K562 (cell line): ENCODE results near the gene KCND3. TPM values are rescaled to one million over a fixed set of nuclear protein-coding genes. Genes with fewer than 3 reads are reported as not detected.

ENCODE experiments used
- ATAC-seq: fragments of 200-7000 bp; cut with Tn5 transposase; 3 replicates; pipeline ENCODE4 v1.9.1; 2020; ENCODE audit warnings: moderate library complexity
- BruUV-seq: library from RNA; stranded (reverse); fragments of 400-500 nt; replicated peaks from 2 replicates; lab custom pipeline; 2021; lab: Mats Ljungman, UMichigan
- CTCF ChIA-PET: fragments of 300-600 bp; formaldehyde crosslinking; extraction: SDS; loops from one replicate; lab custom pipeline; 2021; ENCODE audit warnings: low intra/inter-chr PET ratio; lab: Yijun Ruan, JAX
- POLR2A ChIA-PET: fragments of 300-600, 350-650 bp; sonication (Branson Sonifier 250); formaldehyde crosslinking; extraction: SDS; loops from one replicate; lab custom pipeline; 2021; ENCODE audit warnings: antibody characterized with exemption, inconsistent platforms; lab: Yijun Ruan, JAX
- DNase-seq, 4 experiments: peaks; one replicate each; pipeline versions ENCODE4 v3.0.0 to v3.0.0-alpha.2; 2011 to 2018; ENCODE audit warnings: low spot score in 3 of 4, mixed read lengths in 3 of 4; ENCODE audit errors: extremely low read depth in 1 of 4
- FAIRE-seq: peaks from 2 replicates; lab custom pipeline; 2011; peaks lifted over from hg19 to GRCh38; lab: Jason Lieb, UNC
- H2AFZ ChIP-seq: 2 replicates; pipeline ENCODE4 v1.6.0; 2011; ENCODE audit warnings: low read depth, low read length, control low read depth, inconsistent platforms
- H3K27ac ChIP-seq: fragments of 200-600 bp; 3 replicates; pipeline ENCODE4 v1.8.0; 2011; ENCODE audit warnings: low read depth, mild to moderate bottlenecking, control low read depth, inconsistent platforms, low read length, moderate library complexity, mixed read lengths; ENCODE audit errors: extremely low read depth
- H3K27me3 ChIP-seq, 2 experiments: fragments of 300-600 bp in 1 of 2; 2 replicates in 1 of 2; 3 replicates in 1 of 2; pipeline versions ENCODE4 v1.6.0 to v1.8.0; 2011; ENCODE audit warnings: inconsistent platforms in 2 of 2, low read length in 2 of 2, mild to moderate bottlenecking in 1 of 2, mixed read lengths in 1 of 2, moderate library complexity in 1 of 2; ENCODE audit not compliant: control insufficient read depth in 2 of 2, insufficient read depth in 2 of 2
- H3K36me3 ChIP-seq: fragments of 300-600 bp; 3 replicates; pipeline ENCODE4 v1.8.0; 2011; ENCODE audit warnings: mild to moderate bottlenecking, low read length, inconsistent platforms; ENCODE audit not compliant: control insufficient read depth, insufficient read depth
- H3K4me1 ChIP-seq, 2 experiments: fragments of 200-600 bp in 1 of 2; replicated peaks in 1 of 2; 2 replicates in 1 of 2; 3 replicates in 1 of 2; pipeline versions ENCODE4 v1.5.1 to v1.8.0; 2011; ENCODE audit warnings: inconsistent platforms in 2 of 2, low read length in 2 of 2, mild to moderate bottlenecking in 1 of 2, mixed read lengths in 1 of 2, moderate library complexity in 1 of 2; ENCODE audit not compliant: control insufficient read depth in 2 of 2, insufficient read depth in 2 of 2
- H3K4me2 ChIP-seq: 2 replicates; pipeline ENCODE4 v1.6.1; 2011; ENCODE audit warnings: low read length, control low read depth, inconsistent platforms, mixed read lengths; ENCODE audit not compliant: insufficient read depth
- H3K4me3 ChIP-seq: fragments of 200-600 bp; sonication (generic), shearing (Covaris generic); 2 replicates; pipeline ENCODE4 v1.5.1; 2016; ENCODE audit warnings: control low read depth, inconsistent platforms
- H3K79me2 ChIP-seq: fragments of 200-600 bp; 3 replicates; pipeline ENCODE4 v1.8.0; 2011; ENCODE audit warnings: low read length, inconsistent platforms; ENCODE audit not compliant: control insufficient read depth, insufficient read depth
- H3K9ac ChIP-seq, 2 experiments: 2 replicates each; pipeline versions ENCODE4 v1.6.0 to v1.6.1; 2011; ENCODE audit warnings: low read depth in 2 of 2, low read length in 2 of 2, control low read depth in 1 of 2, inconsistent platforms in 1 of 2, mild to moderate bottlenecking in 1 of 2, mixed read lengths in 1 of 2; ENCODE audit not compliant: insufficient read depth in 1 of 2
- H3K9me1 ChIP-seq: one replicate; pipeline ENCODE4 v1.6.0; 2011; ENCODE audit warnings: inconsistent platforms, mild to moderate bottlenecking, low read length, moderate library complexity; ENCODE audit not compliant: control insufficient read depth, insufficient read depth
- H3K9me3 ChIP-seq: replicated peaks from 2 replicates; pipeline ENCODE4 v1.5.1; 2011; ENCODE audit warnings: low read depth, low read length, inconsistent platforms; ENCODE audit not compliant: control insufficient read depth, insufficient read depth
- H4K20me1 ChIP-seq: replicated peaks from 2 replicates; pipeline ENCODE4 v1.6.1; 2011; ENCODE audit warnings: low read length, inconsistent platforms, mixed read lengths; ENCODE audit not compliant: control insufficient read depth, insufficient read depth
- CREB3 ChIP-seq: fragments of 450-650 bp; conservative IDR thresholded peaks from 2 replicates; pipeline ENCODE4 v1.6.1; 2016; ENCODE audit warnings: missing genetic modification characterization, low read depth, mild to moderate bottlenecking, missing compliant biosample characterization, moderate library complexity
- CREB3L1 ChIP-seq: fragments of 450-650 bp; IDR thresholded peaks from 2 replicates; pipeline ENCODE4 v1.6.1; 2014; ENCODE audit warnings: low read depth, mild to moderate bottlenecking, moderate library complexity, borderline replicate concordance
- EGR1 ChIP-seq: fragments of 450-650 bp; conservative IDR thresholded peaks from 2 replicates; pipeline ENCODE4 v1.6.1; 2017; ENCODE audit warnings: mild to moderate bottlenecking
- MAX ChIP-seq: sonication (generic); formaldehyde crosslinking; IDR thresholded peaks from 2 replicates; pipeline ENCODE4 v1.9.0; 2022; ENCODE audit warnings: mild to moderate bottlenecking, missing genetic modification reagents
- MBD2 ChIP-seq: sonication (generic); IDR thresholded peaks from 2 replicates; pipeline ENCODE4 v1.6.1; 2016; ENCODE audit warnings: low read depth, borderline replicate concordance
- POLR2G ChIP-seq: fragments of 200-400 bp; formaldehyde crosslinking; IDR thresholded peaks from 2 replicates; pipeline ENCODE4 v1.6.1; 2017; ENCODE audit warnings: low read depth, mild to moderate bottlenecking, antibody characterized with exemption, low read length, moderate library complexity
- SMARCA4 ChIP-seq: fragments of 450-650 bp; IDR thresholded peaks from 2 replicates; pipeline ENCODE4 v1.6.1; 2016
- SREBF1 ChIP-seq: fragments of 150-350 bp; IDR thresholded peaks from 2 replicates; pipeline ENCODE4 v1.6.1; 2014; ENCODE audit warnings: antibody characterized with exemption, low read depth, low read length, borderline replicate concordance
- SRSF9 ChIP-seq: fragments of 200-400 bp; formaldehyde crosslinking; IDR thresholded peaks from 2 replicates; pipeline ENCODE4 v1.6.1; 2017; ENCODE audit warnings: low read depth, low read length, borderline replicate concordance
- TFAP4 ChIP-seq: sonication (generic); formaldehyde crosslinking; IDR thresholded peaks from 2 replicates; pipeline ENCODE4 v1.8.0; 2022; ENCODE audit warnings: missing genetic modification reagents, mild to moderate bottlenecking, moderate library complexity, borderline replicate concordance
- TGIF2 ChIP-seq: sonication (generic); formaldehyde crosslinking; IDR thresholded peaks from 2 replicates; pipeline ENCODE4 v1.8.1; 2022; ENCODE audit warnings: mild to moderate bottlenecking, missing genetic modification reagents, moderate library complexity
- WGBS: fragments of 100-300 bp; shearing (Covaris generic); methylation state at CpG from one replicate; pipeline ENCODE4 v1.1.6; 2016; ENCODE audit warnings: low coverage, mixed read lengths; ENCODE audit not compliant: insufficient coverage; ENCODE audit errors: missing lambda C conversion rate; 5-methylcytosine and 5-hydroxymethylcytosine counted together
- in situ Hi-C: fragments of 300-500 bp; cut with MboI; formaldehyde crosslinking; loops from 4 replicates; pipeline ENCODE4 v1.15.0; 2018; ENCODE audit warnings: inconsistent platforms, mixed read lengths
- intact Hi-C: fragments of 100-400 bp; cut with micrococcal nuclease; formaldehyde crosslinking; loops from 2 replicates; pipeline ENCODE4 v1.14.2; 2022
- polyA plus RNA-seq, 8 experiments: library from polyadenylated mRNA; depleted of rRNA in 4 of 8; stranded (reverse) in 5 of 8; unstranded in 3 of 8; fragments of >200 nt; fragmentation: Nextera tagmentation in 2 of 8; fragmentation: Illumina TruSeq in 1 of 8; extraction: Ambion mirVana in 2 of 8; extraction: Trizol in 1 of 8; gene quantifications; 2 replicates each; pipeline versions ENCODE4 v1.2.1 to v1.2.3, GENCODE V29; 2011 to 2014; ENCODE audit warnings: inconsistent platforms in 1 of 8, missing spikeins in 1 of 8
- total RNA-seq, 7 experiments: library from RNA; depleted of rRNA in 6 of 7; stranded (reverse); fragments of >200 nt in 6 of 7; fragmentation: Illumina TruSeq in 2 of 7; extraction: Trizol in 2 of 7; gene quantifications; 2 replicates each; pipeline versions ENCODE4 v1.2.1 to v1.2.3, GENCODE V29; 2011 to 2021; ENCODE audit warnings: low replicate concordance in 1 of 7

The KCND3 gene
- total and polyA plus RNA-seq, 9 of the 15 experiments (the other 6 are each of a cell fraction or from before 2014, with no cell fraction given) = not detected

- no peaks in the 10 kb centered on the region for H3K36me3 ChIP-seq
- in situ Hi-C loops = no loop called here
- H3K27me3 ChIP-seq = peaks cover 0 to 9% of the 10 kb centered on the region in 2 experiments; a peak in 1 of 5 replicates
- H3K4me1 ChIP-seq = no peaks in the 10 kb centered on the region
- no peak for ATAC-seq
- no peaks in the 10 kb centered on the region for H3K9me3 ChIP-seq
- no peak overlapping the region for H3K4me2 ChIP-seq
- no peak overlapping the region for H2AFZ ChIP-seq
- WGBS = 0% methylated on average over 10 of the region's 10 CpGs
- no peaks in the 10 kb centered on the region for H3K79me2 ChIP-seq
- ChIA-PET POLR2A (interaction anchor here (0.7 kb wide), 1 partner anchor 543 kb away, joined by 3 read pairs; no protein-coding TSS in a partner anchor), CTCF (no interaction called here)
- no peak overlapping the region for H3K9ac ChIP-seq
- BruUV-seq = no TSS peak
- H3K4me3 ChIP-seq = no peak overlapping the region
- intact Hi-C loops = no loop called here
- no peak for FAIRE-seq
- no peak for DNase-seq
- peaks cover 2% of the 10 kb centered on the region; the same call in 1 of the 2 replicates for H4K20me1 ChIP-seq
- no peak overlapping the region for H3K27ac ChIP-seq
- H3K9me1 ChIP-seq = no peaks in the 10 kb centered on the region
- TF ChIP-seq CREB3 (tag) = no peak
- TF ChIP-seq TGIF2 (CRISPR knock-in tag) = no peak
- no peak for TF ChIP-seq MAX
- TF ChIP-seq SMARCA4 = no peak
- no peak for TF ChIP-seq POLR2G
- no peak for TF ChIP-seq MBD2
- TF ChIP-seq SRSF9 = no peak
- TF ChIP-seq CREB3L1 = no peak
- TF ChIP-seq SREBF1 = no peak
- TF ChIP-seq EGR1 = no peak
- no peak for TF ChIP-seq TFAP4 (CRISPR knock-in tag)
These were observed 55.2 kb downstream of the KCND3 start for GRCh38 chr1:111934106-111934852.
